ENCODE results near the gene SLC6A1.

SLC6A1 gene

GRCh38 chr3:11014253-11014652 lies 21.7 kb downstream of the SLC6A1 start:
- H3K4me3 ChIP-seq (replicated peaks in 1 of 2; ENCODE audit: low read depth in 2 of 2, low read length in 2 of 2), result no peak overlapping the region
- DNase-seq (ENCODE audit: low read depth in 2 of 2), result no peak
- no peak for TF ChIP-seq CTCF (IDR thresholded peaks at IDR 0.05; ENCODE audit: low read depth, low read length)

- DNase-seq (ENCODE audit: low read depth in 2 of 2), result no peak
- H3K4me3 ChIP-seq (replicated peaks in 1 of 2; ENCODE audit: low read depth in 2 of 2, low read length in 2 of 2), result no peak overlapping the region
Measured at GRCh38 chr3:11014752-11015151, 22.2 kb downstream of the SLC6A1 start.

GRCh38 chr3:11015369-11015768 lies 22.8 kb downstream of the SLC6A1 start:
- no peak overlapping the region for H3K4me3 ChIP-seq (replicated peaks in 1 of 2; ENCODE audit: low read depth in 2 of 2, low read length in 2 of 2)
- DNase-seq (ENCODE audit: low read depth in 2 of 2), result no peak
- no peak for TF ChIP-seq CTCF (IDR thresholded peaks at IDR 0.05; ENCODE audit: low read depth, low read length)

More at GRCh38 chr3:11014752-11015151, 22.2 kb downstream of the SLC6A1 start:
- no peak for TF ChIP-seq CTCF (IDR thresholded peaks at IDR 0.05; ENCODE audit: low read depth, low read length)

GRCh38 chr3:11016727-11017126 lies 24.2 kb downstream of the SLC6A1 start:
- H3K4me3 ChIP-seq (replicated peaks in 1 of 2; ENCODE audit: low read depth in 2 of 2, low read length in 2 of 2), result no peak overlapping the region
- DNase-seq (ENCODE audit: low read depth in 2 of 2), result no peak
- TF ChIP-seq CTCF (IDR thresholded peaks at IDR 0.05; ENCODE audit: low read depth, low read length), result no peak

- no peak for DNase-seq (ENCODE audit: low read depth in 2 of 2)
- H3K4me3 ChIP-seq (replicated peaks in 1 of 2; ENCODE audit: low read depth in 2 of 2, low read length in 2 of 2), result no peak overlapping the region
- TF ChIP-seq CTCF (IDR thresholded peaks at IDR 0.05; ENCODE audit: low read depth, low read length), result no peak
Measured at GRCh38 chr3:11019116-11019819, 26.7 kb downstream of the SLC6A1 start.

GRCh38 chr3:11020764-11021163 lies 28.2 kb downstream of the SLC6A1 start:
- no peak overlapping the region for H3K4me3 ChIP-seq (replicated peaks in 1 of 2; ENCODE audit: low read depth in 2 of 2, low read length in 2 of 2)
- no peak for DNase-seq (ENCODE audit: low read depth in 2 of 2)
- TF ChIP-seq CTCF (IDR thresholded peaks at IDR 0.05; ENCODE audit: low read depth, low read length), result no peak

GRCh38 chr3:11021611-11022011 lies 29.1 kb downstream of the SLC6A1 start:
- no peak for TF ChIP-seq CTCF (IDR thresholded peaks at IDR 0.05; ENCODE audit: low read depth, low read length)
- DNase-seq (ENCODE audit: low read depth in 2 of 2), result no peak
- H3K4me3 ChIP-seq (replicated peaks in 1 of 2; ENCODE audit: low read depth in 2 of 2, low read length in 2 of 2), result no peak overlapping the region

All from cardiac fibroblast (primary cell).